Measurements from ENCODE around the gene POU2AF1.

- TF ChIP-seq MAX (IDR thresholded peaks at IDR 0.05) = no peak
- TF ChIP-seq EP300 (IDR thresholded peaks at IDR 0.05; ENCODE audit: borderline replicate concordance) = no peak
- no peak for TF ChIP-seq EGR1 (IDR thresholded peaks at IDR 0.05)
- TF ChIP-seq TAF1 (IDR thresholded peaks at IDR 0.05; ENCODE audit: low read depth) = no peak
- no peak for TF ChIP-seq FOXM1 (IDR thresholded peaks at IDR 0.05; ENCODE audit: borderline replicate concordance, low read depth)
- no peak for TF ChIP-seq RAD21 (IDR thresholded peaks at IDR 0.05; ENCODE audit: low read depth)
- TF ChIP-seq TEAD4 (IDR thresholded peaks at IDR 0.05) = no peak
- no peak for TF ChIP-seq CEBPB (IDR thresholded peaks at IDR 0.05)
- no peak for TF ChIP-seq TCF12 (IDR thresholded peaks at IDR 0.05; ENCODE audit: low read depth)
- TF ChIP-seq REST (IDR thresholded peaks at IDR 0.05; ENCODE audit: low read depth) = no peak
- TF ChIP-seq CREB1 (IDR thresholded peaks at IDR 0.05; ENCODE audit: low read depth) = no peak
Measured at GRCh38 chr11:111393096-111393495, 14.0 kb upstream of the POU2AF1 start.
